Loucy (cell line): ENCODE data around the gene CEP63.

ENCODE experiments used
- CTCF ChIP-seq: fragments of 200-600 bp; sonication (generic); conservative IDR thresholded peaks from 2 replicates; pipeline ENCODE4 v1.5.1; 2014; ENCODE audit warnings: mild to moderate bottlenecking, antibody characterized with exemption, low read length
- EZH2phosphoT487 ChIP-seq: fragments of 200-600 bp; IDR thresholded peaks from 2 replicates; pipeline ENCODE4 v1.6.1; 2018; ENCODE audit warnings: antibody characterized with exemption, mild to moderate bottlenecking, moderate library complexity, borderline replicate concordance

GRCh38 chr3:134535186-134535970 lies 49.5 kb downstream of the CEP63 start:
- TF ChIP-seq CTCF (no peak), EZH2phosphoT487 (no peak)
